PC-3 (cell line): Measurements from ENCODE around the gene TMEM87B. TPM values are rescaled to one million over a fixed set of nuclear protein-coding genes. Genes with fewer than 3 reads are reported as not detected.

Experiments used
- ATAC-seq: fragments of 200-7000 bp; cut with Tn5 transposase; 2 replicates; pipeline ENCODE4 v1.9.1; 2020; ENCODE audit warnings: mild to moderate bottlenecking, moderate library complexity
- BruUV-seq: library from RNA; stranded (reverse); fragments of 400-500 nt; replicated peaks from 2 replicates; lab custom pipeline; 2021; lab: Mats Ljungman, UMichigan
- CTCF ChIA-PET: fragments of 300-600 bp; sonication (Branson Sonifier 250); formaldehyde crosslinking; loops from one replicate; lab custom pipeline; 2022; ENCODE audit warnings: antibody characterized with exemption; lab: Charles Lee
- POLR2A ChIA-PET: fragments of 300-600 bp; sonication (Branson Sonifier 250); formaldehyde crosslinking; loops from one replicate; lab custom pipeline; 2022; ENCODE audit warnings: antibody characterized with exemption; ENCODE audit not compliant: unreplicated experiment; lab: Charles Lee
- DNase-seq: peaks from one replicate; pipeline ENCODE4 v3.0.0-alpha.2; 2015
- H2AFZ ChIP-seq: fragments of 300-600 bp; sonication (generic); 2 replicates; pipeline ENCODE4 v1.6.0; 2016; ENCODE audit warnings: antibody characterized with exemption, low read length
- H3F3A ChIP-seq: fragments of 300-600 bp; sonication (generic); one replicate; pipeline ENCODE4 v1.6.0; 2017; ENCODE audit warnings: antibody characterized with exemption, low read length, control low read depth, mild to moderate bottlenecking; ENCODE audit not compliant: unreplicated experiment
- H3K27ac ChIP-seq: fragments of 300-600 bp; sonication (generic); 2 replicates; pipeline ENCODE4 v1.5.1; 2016; ENCODE audit warnings: mild to moderate bottlenecking, low read length
- H3K27me3 ChIP-seq: fragments of 300-600 bp; sonication (generic); 2 replicates; pipeline ENCODE4 v1.6.1; 2016; ENCODE audit warnings: low read length, mixed read lengths
- H3K36me3 ChIP-seq: fragments of 300-600 bp; sonication (generic); 2 replicates; pipeline ENCODE4 v1.6.1; 2016; ENCODE audit warnings: low read depth, mixed run types, low read length, mixed read lengths
- H3K4me1 ChIP-seq: fragments of 300-600 bp; sonication (generic); 2 replicates; pipeline ENCODE4 v1.5.1; 2016; ENCODE audit warnings: low read length; ENCODE audit not compliant: insufficient read depth
- H3K4me2 ChIP-seq: fragments of 300-600 bp; sonication (generic); 2 replicates; pipeline ENCODE4 v1.6.0; 2016; ENCODE audit warnings: low read length
- H3K4me3 ChIP-seq: fragments of 300-600 bp; sonication (generic); 2 replicates; pipeline ENCODE4 v1.5.1; 2016; ENCODE audit warnings: mild to moderate bottlenecking, low read length, mixed read lengths
- H3K79me2 ChIP-seq: fragments of 300-600 bp; sonication (generic); 2 replicates; pipeline ENCODE4 v1.6.1; 2017; ENCODE audit warnings: low read length, mixed read lengths
- H3K9ac ChIP-seq: fragments of 300-600 bp; sonication (generic); 2 replicates; pipeline ENCODE4 v1.6.0; 2016; ENCODE audit warnings: mild to moderate bottlenecking, low read length
- H3K9me2 ChIP-seq: fragments of 300-600 bp; sonication (generic); replicated peaks from 2 replicates; pipeline ENCODE4 v1.6.1; 2016; ENCODE audit warnings: mixed run types, low read length, mixed read lengths
- H3K9me3 ChIP-seq: fragments of 300-600 bp; sonication (generic); 2 replicates; pipeline ENCODE4 v1.6.1; 2016; ENCODE audit warnings: low read length, mixed read lengths
- H4K20me1 ChIP-seq: fragments of 300-600 bp; sonication (generic); 2 replicates; pipeline ENCODE4 v1.6.1; 2016; ENCODE audit warnings: low read length, mixed read lengths
- EZH2 ChIP-seq: fragments of 300-600 bp; sonication (generic); IDR thresholded peaks from one replicate; pipeline ENCODE4 v1.6.1; 2017; ENCODE audit warnings: antibody characterized with exemption, mild to moderate bottlenecking, low read length; ENCODE audit not compliant: unreplicated experiment
- EZH2phosphoT487 ChIP-seq: fragments of 300-600 bp; sonication (generic); IDR thresholded peaks from 2 replicates; pipeline ENCODE4 v1.6.1; 2018; ENCODE audit warnings: mild to moderate bottlenecking, antibody characterized with exemption, low read length, borderline replicate concordance
- intact Hi-C: fragments of 100-400 bp; cut with micrococcal nuclease; formaldehyde crosslinking; loops from 2 replicates; pipeline ENCODE4 v1.9.0; 2023
- total RNA-seq: library from RNA; depleted of rRNA; stranded (reverse); fragments of >200 nt; gene quantifications from 2 replicates; pipeline ENCODE4 v1.2.3, GENCODE V29; 2014
- TF ChIP-seq, protein P1 (sequence below): fragments of 300-600 bp; sonication (generic); conservative IDR thresholded peaks from 2 replicates; pipeline ENCODE4 v1.5.1; 2017; ENCODE audit warnings: antibody characterized with exemption, low read depth, mild to moderate bottlenecking, low read length

TMEM87B gene
- total RNA-seq, 1 experiment from 2014 or later: 11.2 TPM

GRCh38 chr2:112024896-112025491 lies 30.1 kb upstream of the TMEM87B start:
- Histone ChIP-seq H3K9me3 (no peaks in the 10 kb centered on the region), H4K20me1 (no peaks in the 10 kb centered on the region), H2AFZ (no peak overlapping the region), H3K79me2 (no peaks in the 10 kb centered on the region), H3K36me3 (no peaks in the 10 kb centered on the region), H3K27me3 (no peaks in the 10 kb centered on the region), H3K4me2 (no peak overlapping the region), H3F3A (peaks cover 4% of the 10 kb centered on the region), H3K9ac (no peak overlapping the region), H3K27ac (no peak overlapping the region), H3K4me1 (peaks cover 31% of the 10 kb centered on the region), H3K4me3 (no peak overlapping the region), H3K9me2 (no peaks in the 10 kb centered on the region)
- BruUV-seq: no TSS peak
- intact Hi-C loops: loop anchor here (5.0 kb wide), 1 partner anchor 128 kb away; the partner anchor contains the start of gene MERTK
- ATAC-seq (no peak), DNase-seq (no peak)
- ChIA-PET POLR2A (no interaction called here), CTCF (no interaction called here)
- TF ChIP-seq EZH2phosphoT487 (no peak), EZH2 (no peak)
- TF ChIP-seq, protein P1, sequence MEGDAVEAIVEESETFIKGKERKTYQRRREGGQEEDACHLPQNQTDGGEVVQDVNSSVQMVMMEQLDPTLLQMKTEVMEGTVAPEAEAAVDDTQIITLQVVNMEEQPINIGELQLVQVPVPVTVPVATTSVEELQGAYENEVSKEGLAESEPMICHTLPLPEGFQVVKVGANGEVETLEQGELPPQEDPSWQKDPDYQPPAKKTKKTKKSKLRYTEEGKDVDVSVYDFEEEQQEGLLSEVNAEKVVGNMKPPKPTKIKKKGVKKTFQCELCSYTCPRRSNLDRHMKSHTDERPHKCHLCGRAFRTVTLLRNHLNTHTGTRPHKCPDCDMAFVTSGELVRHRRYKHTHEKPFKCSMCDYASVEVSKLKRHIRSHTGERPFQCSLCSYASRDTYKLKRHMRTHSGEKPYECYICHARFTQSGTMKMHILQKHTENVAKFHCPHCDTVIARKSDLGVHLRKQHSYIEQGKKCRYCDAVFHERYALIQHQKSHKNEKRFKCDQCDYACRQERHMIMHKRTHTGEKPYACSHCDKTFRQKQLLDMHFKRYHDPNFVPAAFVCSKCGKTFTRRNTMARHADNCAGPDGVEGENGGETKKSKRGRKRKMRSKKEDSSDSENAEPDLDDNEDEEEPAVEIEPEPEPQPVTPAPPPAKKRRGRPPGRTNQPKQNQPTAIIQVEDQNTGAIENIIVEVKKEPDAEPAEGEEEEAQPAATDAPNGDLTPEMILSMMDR: no peak

DNA sequence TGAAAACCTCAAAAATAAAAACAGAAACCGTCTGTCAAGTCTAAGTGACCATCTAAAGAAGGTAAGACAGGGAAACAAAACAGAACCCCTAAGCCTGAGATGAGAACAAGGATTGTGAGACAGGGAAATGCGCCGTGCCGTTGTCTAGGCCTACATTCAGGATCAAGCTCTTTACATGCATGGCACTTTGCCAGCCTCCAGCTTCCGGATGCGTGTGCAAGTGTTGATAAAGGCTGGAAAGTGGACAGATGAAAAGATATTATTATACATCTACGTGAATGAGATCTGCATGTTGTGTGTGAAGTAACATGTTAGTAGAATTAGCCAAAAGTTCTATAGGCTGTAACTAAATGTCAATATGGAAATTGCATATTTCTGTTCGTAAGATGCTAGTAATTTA lies 28.6 kb upstream of the TMEM87B start:
- TF ChIP-seq EZH2 (no peak), EZH2phosphoT487 (no peak)
- TF ChIP-seq, protein P1: no peak
- no TSS peak for BruUV-seq
- CTCF ChIA-PET: no interaction called here
- Histone ChIP-seq H3K4me3 (no peak overlapping the region), H2AFZ (no peak overlapping the region), H3K9me3 (no peaks in the 10 kb centered on the region), H3K9ac (no peak overlapping the region), H3K79me2 (no peaks in the 10 kb centered on the region), H4K20me1 (no peaks in the 10 kb centered on the region), H3K27ac (no peak overlapping the region), H3F3A (peaks cover 4% of the 10 kb centered on the region), H3K4me1 (peaks cover 23% of the 10 kb centered on the region), H3K27me3 (no peaks in the 10 kb centered on the region), H3K9me2 (no peaks in the 10 kb centered on the region), H3K4me2 (no peak overlapping the region), H3K36me3 (no peaks in the 10 kb centered on the region)
- intact Hi-C loops: loop anchor here (5.0 kb wide), 1 partner anchor 129 kb away; the partner anchor contains the start of gene MERTK
- DNase-seq (no peak), ATAC-seq (no peak)
- POLR2A ChIA-PET: no interaction called here

GRCh38 chr2:112027767-112028166 lies 27.3 kb upstream of the TMEM87B start:
- H3K27ac ChIP-seq: no peak overlapping the region
- H3K27me3 ChIP-seq: no peaks in the 10 kb centered on the region
- intact Hi-C loops: loop anchor here (5.0 kb wide), 1 partner anchor 130 kb away; the partner anchor contains the start of gene MERTK
- H3K79me2 ChIP-seq: no peaks in the 10 kb centered on the region
- DNase-seq (no peak), ATAC-seq (no peak)
- BruUV-seq: no TSS peak
- H4K20me1 ChIP-seq: no peaks in the 10 kb centered on the region
- no peak overlapping the region for H3K4me3 ChIP-seq
- H3F3A ChIP-seq: peaks cover 4% of the 10 kb centered on the region
- TF ChIP-seq, protein P1: no peak
- TF ChIP-seq EZH2 (no peak), EZH2phosphoT487 (no peak)
- no peaks in the 10 kb centered on the region for H3K9me3 ChIP-seq
- no peaks in the 10 kb centered on the region for H3K9me2 ChIP-seq
- POLR2A ChIA-PET: interaction anchor here (0.7 kb wide), 1 partner anchor 41 kb away, joined by 4 read pairs; no protein-coding TSS in a partner anchor
- H3K9ac ChIP-seq: no peak overlapping the region
- CTCF ChIA-PET: no interaction called here
- H3K4me2 ChIP-seq: no peak overlapping the region
- no peaks in the 10 kb centered on the region for H3K36me3 ChIP-seq
- no peak overlapping the region for H2AFZ ChIP-seq
- H3K4me1 ChIP-seq: peaks cover 22% of the 10 kb centered on the region
